Prostate gland (tissue), 2 donors: Measurements from ENCODE around the gene MYZAP. TPM values are rescaled to one million over a fixed set of nuclear protein-coding genes. Genes with fewer than 3 reads are reported as not detected.

Experiments
- DNase-seq: peaks from one replicate; pipeline ENCODE4 v3.0.0-alpha.2; 2019; ENCODE audit warnings: low spot score
- H3K27ac ChIP-seq, 2 donors: fragments of 200-600 bp; sonication (generic); 2 replicates each; pipeline ENCODE4 v1.5.1; 2017 to 2019
- H3K27me3 ChIP-seq: fragments of 200-600 bp; sonication (generic); replicated peaks from 2 replicates; pipeline ENCODE4 v1.5.1; 2019; ENCODE audit not compliant: insufficient read depth
- H3K36me3 ChIP-seq, 2 donors: fragments of 200-600 bp; sonication (generic); 1 replicate in 1 of 2; 2 replicates in 1 of 2; pipeline versions ENCODE4 v1.5.1 to v1.8.1; 2017 to 2019
- H3K4me1 ChIP-seq: fragments of 200-600 bp; sonication (generic); replicated peaks from 2 replicates; pipeline ENCODE4 v1.5.1; 2019
- H3K4me3 ChIP-seq, 2 donors: fragments of 200-600 bp; sonication (generic); 2 replicates each; pipeline ENCODE4 v1.5.1; 2017 to 2019
- H3K9me3 ChIP-seq: fragments of 200-600 bp; sonication (generic); 2 replicates; pipeline ENCODE4 v1.5.1; 2017
- CTCF ChIP-seq, 4 experiments: fragments of 200-600 bp in 2 of 4; fragments of 450-650 bp in 2 of 4; sonication (generic) in 2 of 4; IDR thresholded peaks; 1 replicate in 3 of 4; 2 replicates in 1 of 4; pipeline ENCODE4 v1.5.1; 2016 to 2019; ENCODE audit warnings: antibody characterized with exemption in 4 of 4, mild to moderate bottlenecking in 2 of 4, moderate library complexity in 2 of 4
- POLR2A ChIP-seq: fragments of 450-650 bp; IDR thresholded peaks from one replicate; pipeline ENCODE4 v1.6.1; 2016; ENCODE audit warnings: antibody characterized with exemption, mild to moderate bottlenecking
- POLR2AphosphoS5 ChIP-seq: sonication (generic); formaldehyde crosslinking; IDR thresholded peaks from one replicate; pipeline ENCODE4 v1.6.1; 2017; ENCODE audit warnings: antibody characterized with exemption
- WGBS: methylation state at CpG from one replicate; pipeline ENCODE4 v1.1.5; 2018; 5-methylcytosine and 5-hydroxymethylcytosine counted together
- intact Hi-C: fragments of 100-400 bp; cut with DNase I; formaldehyde crosslinking; loops from one replicate; pipeline ENCODE4 v1.14.2; 2022
- total RNA-seq, 2 donors: library from RNA; depleted of rRNA; stranded (reverse); fragments of >200 nt; gene quantifications; one replicate each; pipeline ENCODE4 v1.1.0, GENCODE V29; 2016

Gene MYZAP
- total RNA-seq, 2 donors from 2014 or later = 14.9 to 25.1 TPM

- H3K4me1 ChIP-seq = no peaks in the 10 kb centered on the region
- H3K4me3 ChIP-seq = no peak overlapping the region
- TF ChIP-seq POLR2A (no peak), POLR2AphosphoS5 (no peak), CTCF (IDR thresholded peaks at IDR 0.05) (no peak)
- no peaks in the 10 kb centered on the region for H3K9me3 ChIP-seq
- H3K27me3 ChIP-seq = no peaks in the 10 kb centered on the region
- H3K27ac ChIP-seq = peak overlapping the region; percentile 50 to 55
- 28% methylated on average over 3 of the region's 3 CpGs for WGBS
- intact Hi-C loops = loop anchor here (2.0 kb wide), 1 partner anchor 13 kb away; no protein-coding TSS in a partner anchor
- no peak for DNase-seq
- no peaks in the 10 kb centered on the region for H3K36me3 ChIP-seq
Observed at GRCh38 chr15:57597431-57597830, 5.7 kb downstream of the MYZAP start.

GRCh38 chr15:57598346-57598745, 6.6 kb downstream of the MYZAP start:
- intact Hi-C loops = no loop called here
- H3K27ac ChIP-seq = peak overlapping the region; percentile 50 to 55
- no peaks in the 10 kb centered on the region for H3K4me1 ChIP-seq
- no peaks in the 10 kb centered on the region for H3K27me3 ChIP-seq
- H3K36me3 ChIP-seq = no peaks in the 10 kb centered on the region
- no peak overlapping the region for H3K4me3 ChIP-seq
- H3K9me3 ChIP-seq = no peaks in the 10 kb centered on the region
- no peak for DNase-seq
- 88% methylated on average over 5 of the region's 5 CpGs for WGBS
- TF ChIP-seq POLR2AphosphoS5 (no peak), POLR2A (no peak), CTCF (IDR thresholded peaks at IDR 0.05) (no peak)

- Histone ChIP-seq H3K36me3 (no peaks in the 10 kb centered on the region), H3K4me1 (no peaks in the 10 kb centered on the region), H3K27me3 (no peaks in the 10 kb centered on the region), H3K4me3 (no peak overlapping the region), H3K27ac (peak overlapping the region; percentile 17 to 43), H3K9me3 (no peaks in the 10 kb centered on the region)
- TF ChIP-seq CTCF (IDR thresholded peaks at IDR 0.05) (no peak), POLR2A (no peak), POLR2AphosphoS5 (no peak)
- DNase-seq = no peak
- 53% methylated on average over 10 of the region's 10 CpGs for WGBS
- intact Hi-C loops = no loop called here
Observed at GRCh38 chr15:57599296-57599810, 7.6 kb downstream of the MYZAP start.

- 43% methylated on average over 1 of the region's 1 CpG for WGBS
- TF ChIP-seq POLR2AphosphoS5 (no peak), CTCF (IDR thresholded peaks at IDR 0.05) (no peak), POLR2A (no peak)
Observed at GRCh38 chr15:57600197-57600596, 8.5 kb downstream of the MYZAP start.

GRCh38 chr15:57604507-57604906, 12.8 kb downstream of the MYZAP start:
- DNase-seq = peak; percentile 31
- Histone ChIP-seq H3K4me3 (no peak overlapping the region), H3K27me3 (no peaks in the 10 kb centered on the region), H3K27ac (no peak overlapping the region), H3K9me3 (no peaks in the 10 kb centered on the region), H3K36me3 (no peaks in the 10 kb centered on the region), H3K4me1 (peaks cover 4% of the 10 kb centered on the region)
- no peak for TF ChIP-seq POLR2AphosphoS5
- no peak for TF ChIP-seq CTCF (IDR thresholded peaks at IDR 0.05)
- TF ChIP-seq POLR2A = no peak
- WGBS = 54% methylated on average over 10 of the region's 10 CpGs
- intact Hi-C loops = no loop called here

More at GRCh38 chr15:57600197-57600596, 8.5 kb downstream of the MYZAP start:
- DNase-seq = no peak
- no peaks in the 10 kb centered on the region for H3K27me3 ChIP-seq
- peak overlapping the region in 1 of 2 donors; percentile 17 for H3K27ac ChIP-seq
- H3K4me3 ChIP-seq = no peak overlapping the region
- intact Hi-C loops = no loop called here
- H3K4me1 ChIP-seq = no peaks in the 10 kb centered on the region
- H3K36me3 ChIP-seq = no peaks in the 10 kb centered on the region
- no peaks in the 10 kb centered on the region for H3K9me3 ChIP-seq
